Eye (tissue), 1 donor: ENCODE results near the gene ELL2.
"Not testable (repeated sequence)": the region's sequence is repeated elsewhere in the genome, so short reads cannot be mapped to it uniquely, and the experiment has no call there.

Source experiments
- DNase-seq: peaks from one replicate; pipeline ENCODE4 v3.0.0-alpha.2; 2015

The ELL2 gene

GRCh38 chr5:95874246-95874645 lies 87.4 kb downstream of the ELL2 start:
- DNase-seq: no peak

GRCh38 chr5:95873351-95873750 lies 88.3 kb downstream of the ELL2 start:
- DNase-seq: no peak

- no peak for DNase-seq
Observed at GRCh38 chr5:95872346-95873268, 89.0 kb downstream of the ELL2 start.

GRCh38 chr5:95871146-95871806 lies 90.4 kb downstream of the ELL2 start:
- DNase-seq: no peak

- no peak for DNase-seq
Observed at GRCh38 chr5:95870105-95870672, 91.5 kb downstream of the ELL2 start.

- not testable (repeated sequence) for DNase-seq
Observed at GRCh38 chr5:95869173-95869855, 92.3 kb downstream of the ELL2 start.

GRCh38 chr5:95868136-95868535 lies 93.5 kb downstream of the ELL2 start:
- DNase-seq: no peak

GRCh38 chr5:95866435-95867040 lies 95.1 kb downstream of the ELL2 start:
- DNase-seq: no peak

- DNase-seq: no peak
Observed at GRCh38 chr5:95864944-95865504, 96.6 kb downstream of the ELL2 start.

- no peak for DNase-seq
Observed at GRCh38 chr5:95864456-95864855, 97.2 kb downstream of the ELL2 start.

GRCh38 chr5:95863383-95863757 lies 98.3 kb downstream of the ELL2 start:
- no peak for DNase-seq

GRCh38 chr5:95862671-95863382 lies 98.8 kb downstream of the ELL2 start:
- no peak for DNase-seq

- no peak for DNase-seq
Observed at GRCh38 chr5:95861864-95862561, 99.6 kb downstream of the ELL2 start.

- no peak for DNase-seq
Observed at GRCh38 chr5:95861221-95861863, 100.3 kb downstream of the ELL2 start.

- DNase-seq: no peak
Observed at GRCh38 chr5:95859661-95860060, 102.0 kb downstream of the ELL2 start.

GRCh38 chr5:95858661-95859595 lies 102.7 kb downstream of the ELL2 start:
- peak; percentile 98 for DNase-seq

GRCh38 chr5:95858023-95858461 lies 103.6 kb downstream of the ELL2 start:
- peak; percentile 74 for DNase-seq

GRCh38 chr5:95857185-95857945 lies 104.3 kb downstream of the ELL2 start:
- DNase-seq: no peak
